Glomerular endothelial cell (primary cell): ENCODE results near the gene PTPRG. TPM values are rescaled to one million over a fixed set of nuclear protein-coding genes. Genes with fewer than 3 reads are reported as not detected.

ENCODE experiments used
- DNase-seq: peaks from one replicate; pipeline ENCODE4 v3.0.0-alpha.2; 2011; ENCODE audit warnings: low read depth, low spot score; ENCODE audit errors: extremely low read depth
- total RNA-seq: library from RNA; depleted of rRNA; stranded (reverse); fragments of >200 nt; gene quantifications from 2 replicates; pipeline ENCODE4 v1.2.3, GENCODE V29; 2015

PTPRG gene
- total RNA-seq, 1 donor from 2014 or later = 30.5 TPM

GRCh38 chr3:62265528-62265927 is 704.2 kb downstream of the PTPRG start:
- DNase-seq = no peak

- DNase-seq = no peak
Measured at GRCh38 chr3:62266668-62267283, 705.4 kb downstream of the PTPRG start.

- DNase-seq = no peak
Measured at GRCh38 chr3:62276658-62277180, 715.3 kb downstream of the PTPRG start.

GRCh38 chr3:62277450-62277849 is 716.1 kb downstream of the PTPRG start:
- no peak for DNase-seq

- DNase-seq = no peak
Measured at GRCh38 chr3:62277986-62278385, 716.6 kb downstream of the PTPRG start.

GRCh38 chr3:62281726-62282125 is 720.4 kb downstream of the PTPRG start:
- no peak for DNase-seq

- no peak for DNase-seq
Measured at GRCh38 chr3:62284442-62284841, 723.1 kb downstream of the PTPRG start.

- no peak for DNase-seq
Measured at GRCh38 chr3:62287392-62287927, 726.1 kb downstream of the PTPRG start.

- DNase-seq = no peak
Measured at GRCh38 chr3:62289922-62290321, 728.6 kb downstream of the PTPRG start.

- DNase-seq = no peak
Measured at GRCh38 chr3:62293051-62293780, 731.8 kb downstream of the PTPRG start.

GRCh38 chr3:62295571-62295970 is 734.2 kb downstream of the PTPRG start:
- DNase-seq = no peak

- no peak for DNase-seq
Measured at GRCh38 chr3:62300617-62301016, 739.2 kb downstream of the PTPRG start.

GRCh38 chr3:62312201-62312600 is 750.8 kb downstream of the PTPRG start:
- DNase-seq = no peak

GRCh38 chr3:62316525-62316924 is 755.2 kb downstream of the PTPRG start:
- DNase-seq = no peak

- DNase-seq = no peak
Measured at GRCh38 chr3:62318365-62318751, 757.0 kb downstream of the PTPRG start.

- DNase-seq = peak; percentile 10
Measured at GRCh38 chr3:62318752-62319569, 757.6 kb downstream of the PTPRG start.

GRCh38 chr3:62319570-62320243 is 758.3 kb downstream of the PTPRG start:
- DNase-seq = no peak

- no peak for DNase-seq
Measured at GRCh38 chr3:62323241-62323640, 761.9 kb downstream of the PTPRG start.

- DNase-seq = no peak
Measured at GRCh38 chr3:62325896-62326295, 764.5 kb downstream of the PTPRG start.

GRCh38 chr3:62329971-62330370 is 768.6 kb downstream of the PTPRG start:
- no peak for DNase-seq

GRCh38 chr3:62332017-62332416 is 770.6 kb downstream of the PTPRG start:
- DNase-seq = no peak
